DND-41 (cell line): ENCODE results near the gene SC5D.

Experiments
- EZH2 ChIP-seq: IDR thresholded peaks from 3 replicates; pipeline ENCODE4 v1.6.1; 2012; ENCODE audit warnings: borderline replicate concordance, low read depth, mild to moderate bottlenecking, moderate library complexity, low read length, inconsistent platforms; ENCODE audit not compliant: severe bottlenecking
- TF ChIP-seq, protein P1 (sequence below): IDR thresholded peaks from 2 replicates; pipeline ENCODE4 v1.5.1; 2012; ENCODE audit warnings: borderline replicate concordance, low read length, moderate library complexity, mild to moderate bottlenecking; ENCODE audit not compliant: poor library complexity, severe bottlenecking; ENCODE audit errors: extremely low read depth

DNA sequence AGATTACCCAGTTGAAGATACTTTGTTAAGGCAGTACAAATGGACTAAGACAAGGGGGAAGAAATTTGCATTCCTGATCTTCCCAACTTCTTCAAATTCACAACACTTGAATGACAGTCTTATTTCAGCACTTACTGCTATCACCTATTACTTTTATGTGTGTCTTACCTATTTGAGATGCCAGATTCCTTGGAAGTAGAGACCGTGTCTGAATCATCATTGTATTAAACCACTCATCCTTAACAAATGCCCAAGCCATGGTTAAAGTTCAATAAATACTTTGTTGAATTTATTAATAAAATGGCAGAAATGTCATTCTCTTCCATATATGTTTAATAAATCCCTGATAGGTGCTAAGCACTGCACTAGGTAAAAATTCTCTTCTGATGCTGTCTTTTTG is 18.3 kb downstream of the SC5D start:
- TF ChIP-seq, protein P1, sequence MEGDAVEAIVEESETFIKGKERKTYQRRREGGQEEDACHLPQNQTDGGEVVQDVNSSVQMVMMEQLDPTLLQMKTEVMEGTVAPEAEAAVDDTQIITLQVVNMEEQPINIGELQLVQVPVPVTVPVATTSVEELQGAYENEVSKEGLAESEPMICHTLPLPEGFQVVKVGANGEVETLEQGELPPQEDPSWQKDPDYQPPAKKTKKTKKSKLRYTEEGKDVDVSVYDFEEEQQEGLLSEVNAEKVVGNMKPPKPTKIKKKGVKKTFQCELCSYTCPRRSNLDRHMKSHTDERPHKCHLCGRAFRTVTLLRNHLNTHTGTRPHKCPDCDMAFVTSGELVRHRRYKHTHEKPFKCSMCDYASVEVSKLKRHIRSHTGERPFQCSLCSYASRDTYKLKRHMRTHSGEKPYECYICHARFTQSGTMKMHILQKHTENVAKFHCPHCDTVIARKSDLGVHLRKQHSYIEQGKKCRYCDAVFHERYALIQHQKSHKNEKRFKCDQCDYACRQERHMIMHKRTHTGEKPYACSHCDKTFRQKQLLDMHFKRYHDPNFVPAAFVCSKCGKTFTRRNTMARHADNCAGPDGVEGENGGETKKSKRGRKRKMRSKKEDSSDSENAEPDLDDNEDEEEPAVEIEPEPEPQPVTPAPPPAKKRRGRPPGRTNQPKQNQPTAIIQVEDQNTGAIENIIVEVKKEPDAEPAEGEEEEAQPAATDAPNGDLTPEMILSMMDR, result no peak
- TF ChIP-seq EZH2, result no peak
